Islet of Langerhans (tissue), 1 donor: ENCODE data around the gene BIRC2.

Experiments
- FAIRE-seq: peaks from one replicate; lab custom pipeline; 2011; peaks lifted over from hg19 to GRCh38; lab: Jason Lieb, UNC

The BIRC2 gene

GRCh38 chr11:102375720-102376399, 28.8 kb downstream of the BIRC2 start:
- FAIRE-seq = no peak

GRCh38 chr11:102377891-102378290, 30.9 kb downstream of the BIRC2 start:
- FAIRE-seq = no peak

- FAIRE-seq = no peak
These were observed 31.8 kb downstream of the BIRC2 start for GRCh38 chr11:102378818-102379217.

GRCh38 chr11:102382384-102382783, 35.4 kb downstream of the BIRC2 start:
- no peak for FAIRE-seq

- no peak for FAIRE-seq
These were observed 36.8 kb downstream of the BIRC2 start for GRCh38 chr11:102383839-102384238.

GRCh38 chr11:102384419-102385079, 37.5 kb downstream of the BIRC2 start:
- FAIRE-seq = no peak

GRCh38 chr11:102385085-102386007, 38.3 kb downstream of the BIRC2 start:
- no peak for FAIRE-seq

GRCh38 chr11:102386136-102386734, 39.2 kb downstream of the BIRC2 start:
- FAIRE-seq = no peak

- FAIRE-seq = no peak
These were observed 40.2 kb downstream of the BIRC2 start for GRCh38 chr11:102387043-102387781.

GRCh38 chr11:102389253-102389652, 42.2 kb downstream of the BIRC2 start:
- no peak for FAIRE-seq

- FAIRE-seq = no peak
These were observed 43.9 kb downstream of the BIRC2 start for GRCh38 chr11:102390667-102391465.

- FAIRE-seq = no peak
These were observed 44.7 kb downstream of the BIRC2 start for GRCh38 chr11:102391549-102392237.

GRCh38 chr11:102393272-102393730, 46.3 kb downstream of the BIRC2 start:
- no peak for FAIRE-seq

GRCh38 chr11:102395720-102396393, 48.8 kb downstream of the BIRC2 start:
- FAIRE-seq = no peak

GRCh38 chr11:102396708-102397563, 49.9 kb downstream of the BIRC2 start:
- FAIRE-seq = no peak

GRCh38 chr11:102398297-102398696, 51.3 kb downstream of the BIRC2 start:
- peak; percentile 33 for FAIRE-seq

GRCh38 chr11:102399189-102399588, 52.2 kb downstream of the BIRC2 start:
- no peak for FAIRE-seq

GRCh38 chr11:102400603-102401002, 53.6 kb downstream of the BIRC2 start:
- no peak for FAIRE-seq

GRCh38 chr11:102401905-102402304, 54.9 kb downstream of the BIRC2 start:
- FAIRE-seq = no peak
